ENCODE results near the gene LIPC.

Gene LIPC

DNA sequence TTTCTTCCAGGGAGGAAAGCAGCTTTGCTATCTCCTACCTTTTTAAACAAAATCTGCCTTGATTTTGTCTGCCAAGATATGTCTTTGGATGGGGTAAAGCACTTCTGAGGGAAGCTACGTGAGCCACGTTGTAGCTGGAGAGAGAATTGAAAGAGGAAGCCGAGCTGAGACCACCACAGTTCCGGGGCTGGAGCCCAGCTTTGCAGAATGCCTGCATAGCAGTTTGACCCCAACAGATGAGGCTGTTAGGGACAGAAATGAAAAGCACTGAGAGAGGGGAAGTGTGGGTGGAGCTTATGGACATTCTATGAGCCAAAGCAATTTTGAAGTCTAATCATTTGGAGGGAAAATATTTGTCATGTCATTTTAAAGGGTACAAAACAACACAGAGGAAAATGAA lies 45.4 kb downstream of the LIPC start:
- no peak for DNase-seq

DNA sequence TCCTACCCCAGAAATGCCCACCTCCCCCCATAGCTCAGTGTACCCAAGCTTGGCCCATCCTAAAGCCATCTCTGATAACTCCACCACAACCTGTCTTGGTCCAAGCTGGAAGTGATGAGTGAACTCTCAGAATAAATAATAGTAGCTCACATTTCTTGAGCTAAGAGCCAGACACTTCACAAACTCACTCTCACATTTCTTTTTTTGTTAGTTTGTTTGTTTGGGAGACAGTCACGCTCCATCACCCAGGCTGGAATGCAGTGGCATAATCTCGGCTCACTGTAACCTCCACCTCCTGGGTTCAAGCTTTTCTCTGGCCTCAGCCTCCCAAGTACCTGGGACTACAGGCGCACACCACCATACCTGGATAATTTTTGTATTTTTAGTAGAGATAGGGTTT lies 46.2 kb downstream of the LIPC start:
- no peak for DNase-seq

DNA sequence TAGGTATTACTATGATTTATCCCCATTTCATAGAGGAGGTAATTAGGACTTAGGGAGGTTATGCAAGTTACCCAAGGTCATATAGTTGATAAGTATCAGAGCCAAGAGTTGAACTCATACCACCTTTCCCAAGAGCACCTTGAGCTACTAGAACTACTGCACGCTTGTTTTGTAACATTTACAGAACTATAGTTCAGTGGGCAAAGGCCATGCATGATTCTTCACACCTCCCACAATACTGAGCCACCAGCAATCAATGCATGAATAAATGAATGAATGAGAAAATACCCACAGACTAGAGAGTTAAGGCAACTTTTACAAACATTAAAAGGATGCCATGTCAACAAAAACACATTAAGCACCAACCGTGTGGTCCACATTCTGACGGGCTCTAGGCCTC lies 46.8 kb downstream of the LIPC start:
- no peak for DNase-seq

- no peak for DNase-seq
These were observed 48.1 kb downstream of the LIPC start for GRCh38 chr15:58479941-58480340.

GRCh38 chr15:58483376-58483775 lies 51.6 kb downstream of the LIPC start:
- no peak for DNase-seq

DNA sequence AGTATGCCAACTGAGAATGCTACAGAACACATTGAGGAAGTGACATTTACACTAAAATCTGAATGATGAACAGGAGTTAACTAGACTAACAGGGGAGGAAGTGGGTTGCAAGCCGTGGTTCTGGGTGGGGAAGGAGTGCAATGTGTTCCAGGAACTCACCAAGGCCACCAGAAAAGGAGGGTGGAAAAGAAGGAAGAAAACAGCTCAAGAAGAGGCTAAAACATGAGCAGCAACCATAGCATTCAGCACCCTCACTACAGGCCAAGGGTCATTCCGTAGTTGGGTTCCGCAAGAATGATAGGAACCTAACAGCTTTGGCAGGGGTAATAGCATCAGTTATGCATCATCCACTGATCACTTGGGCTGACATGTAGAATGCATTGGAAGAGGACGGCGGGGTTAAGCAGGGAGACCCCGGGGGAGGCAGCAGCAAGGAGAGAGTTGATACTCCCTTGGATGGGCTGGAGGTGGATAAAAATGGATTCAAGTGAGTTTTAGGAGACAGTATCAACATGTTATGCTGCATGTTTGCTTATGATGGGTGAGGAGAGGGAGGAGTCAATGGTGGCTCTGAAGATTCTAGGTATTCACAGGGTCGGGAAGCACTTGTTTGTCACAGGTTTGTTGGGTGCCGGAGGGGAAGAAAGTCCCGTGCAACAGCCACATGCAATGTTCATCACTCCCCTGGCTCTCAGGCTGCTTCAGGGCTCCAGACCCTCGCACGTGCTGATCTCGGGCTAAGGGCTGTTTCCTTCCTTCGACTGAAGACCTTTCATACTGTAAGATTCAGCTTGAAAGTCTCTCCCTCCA lies 53.2 kb downstream of the LIPC start:
- no peak for DNase-seq

GRCh38 chr15:58486062-58486461 lies 54.3 kb downstream of the LIPC start:
- DNase-seq, result no peak

DNA sequence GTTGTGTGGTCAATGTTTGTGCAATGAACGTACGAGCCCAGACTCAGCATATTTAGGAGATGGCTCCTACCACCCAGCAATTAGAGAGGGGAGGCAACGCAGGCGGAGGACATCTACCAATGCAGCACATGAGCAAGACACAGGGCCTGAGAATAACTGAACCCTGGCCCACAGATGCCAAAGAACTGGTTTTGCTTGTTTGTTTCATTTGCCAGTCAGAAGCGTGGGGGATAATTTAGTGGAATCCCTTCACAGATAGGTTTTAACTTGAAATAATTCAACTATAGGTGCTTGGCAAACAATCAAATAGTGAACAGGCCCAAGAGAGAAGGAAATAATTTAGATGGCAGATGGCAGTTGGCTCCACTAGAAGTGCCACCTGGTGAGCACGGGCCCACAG lies 54.8 kb downstream of the LIPC start:
- DNase-seq, result no peak

DNA sequence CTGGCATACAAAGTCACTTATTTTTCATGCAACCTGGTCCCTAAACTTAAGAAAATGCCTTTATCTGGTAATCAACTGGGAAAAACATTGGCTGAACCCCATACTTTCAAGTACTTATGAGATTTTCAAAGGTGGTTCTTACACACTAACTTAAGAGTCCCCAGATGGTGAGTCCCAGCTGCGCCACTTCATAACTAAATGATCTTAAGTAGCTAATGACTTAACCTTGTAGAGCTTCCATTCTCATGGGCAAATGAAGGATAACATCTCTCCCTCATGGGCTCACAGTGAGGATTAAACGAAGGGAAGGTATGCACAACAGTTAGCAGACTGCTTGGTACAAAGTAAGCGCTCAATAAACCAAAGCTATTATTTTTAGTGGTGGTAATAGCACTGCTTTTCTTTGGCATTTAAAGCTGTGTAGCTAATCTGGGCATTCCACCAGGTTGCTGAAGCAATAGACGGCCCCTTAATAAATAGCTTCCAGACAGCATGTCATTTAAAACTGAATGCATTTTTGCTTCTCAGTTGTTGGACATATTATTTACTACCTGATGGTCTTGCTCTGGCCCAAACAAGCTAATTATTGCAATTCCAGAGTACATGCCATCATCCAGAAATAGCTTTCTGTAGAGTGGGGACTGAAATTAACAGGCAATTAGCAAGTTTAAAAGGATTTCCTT lies 55.4 kb downstream of the LIPC start:
- no peak for DNase-seq

- no peak for DNase-seq
These were observed 55.9 kb downstream of the LIPC start for GRCh38 chr15:58487724-58488120.

DNA sequence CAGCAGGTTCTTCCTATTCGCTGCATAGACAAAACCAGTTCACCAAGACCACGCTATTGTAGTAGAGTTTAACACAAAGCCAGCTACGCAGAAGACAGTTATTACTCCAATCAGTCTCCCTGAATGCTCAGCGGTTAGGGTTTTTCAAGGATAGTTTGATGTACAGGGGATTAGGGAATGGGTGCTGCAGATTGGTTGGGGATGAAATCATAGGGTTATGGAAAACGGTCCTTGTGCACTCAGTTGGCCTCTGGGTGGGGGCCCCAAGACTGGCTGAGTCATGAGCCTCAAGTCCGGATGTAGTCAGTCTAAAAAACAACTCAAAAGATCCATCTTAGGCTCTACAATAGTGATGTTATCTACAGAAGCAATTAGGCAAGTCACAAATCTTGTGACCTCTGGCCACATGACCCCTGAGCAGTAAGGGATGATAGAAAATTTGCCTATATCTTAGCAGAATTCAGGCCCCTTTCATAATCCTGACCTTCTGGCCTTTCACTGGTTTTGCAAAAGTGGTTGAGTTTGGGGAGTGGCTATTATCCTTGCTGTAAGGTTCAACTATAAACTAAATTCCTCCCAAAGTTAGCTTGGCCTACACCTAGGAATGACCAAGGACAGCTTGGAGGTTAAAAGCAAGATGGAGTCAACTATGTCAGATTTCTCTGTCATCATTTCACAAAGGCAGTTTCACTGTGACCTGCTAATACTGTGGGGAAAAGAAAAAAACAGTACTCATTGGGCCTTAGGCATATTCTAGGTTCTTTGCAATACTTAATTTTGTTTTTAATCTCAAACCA lies 57.7 kb downstream of the LIPC start:
- DNase-seq, result no peak

GRCh38 chr15:58490086-58490887 lies 58.5 kb downstream of the LIPC start:
- DNase-seq, result no peak

- no peak for DNase-seq
These were observed 59.2 kb downstream of the LIPC start for GRCh38 chr15:58490888-58491473.

GRCh38 chr15:58491499-58492202 lies 59.9 kb downstream of the LIPC start:
- DNase-seq, result no peak

- DNase-seq, result no peak
These were observed 61.0 kb downstream of the LIPC start for GRCh38 chr15:58492661-58493397.

GRCh38 chr15:58494567-58494966 lies 62.8 kb downstream of the LIPC start:
- no peak for DNase-seq

DNA sequence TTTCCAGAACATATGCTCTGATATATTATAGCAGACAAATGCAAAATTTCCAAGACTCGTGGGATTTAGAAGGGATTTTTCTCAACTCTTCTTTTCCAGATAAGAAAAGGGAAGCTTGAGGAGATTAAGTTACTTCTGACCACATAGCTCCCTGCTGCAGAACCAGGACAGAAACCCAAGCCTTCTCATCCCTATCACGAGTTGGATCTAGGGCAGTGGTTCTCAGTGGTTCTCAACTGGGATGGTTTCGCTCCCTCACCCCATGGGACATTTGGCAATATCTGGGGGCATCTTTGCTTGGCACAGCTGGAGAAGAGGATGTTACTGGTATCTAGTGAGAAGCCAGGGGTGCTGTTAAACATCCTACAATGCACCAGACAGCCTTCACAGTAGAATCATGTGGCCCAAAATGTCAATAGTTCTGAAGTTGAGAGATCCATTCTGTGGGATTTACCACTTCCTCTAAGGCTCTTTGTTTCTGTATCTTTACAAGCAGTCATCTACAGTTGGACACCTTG lies 64.2 kb downstream of the LIPC start:
- DNase-seq, result no peak

- no peak for DNase-seq
These were observed 65.4 kb downstream of the LIPC start for GRCh38 chr15:58497046-58497785.

DNA sequence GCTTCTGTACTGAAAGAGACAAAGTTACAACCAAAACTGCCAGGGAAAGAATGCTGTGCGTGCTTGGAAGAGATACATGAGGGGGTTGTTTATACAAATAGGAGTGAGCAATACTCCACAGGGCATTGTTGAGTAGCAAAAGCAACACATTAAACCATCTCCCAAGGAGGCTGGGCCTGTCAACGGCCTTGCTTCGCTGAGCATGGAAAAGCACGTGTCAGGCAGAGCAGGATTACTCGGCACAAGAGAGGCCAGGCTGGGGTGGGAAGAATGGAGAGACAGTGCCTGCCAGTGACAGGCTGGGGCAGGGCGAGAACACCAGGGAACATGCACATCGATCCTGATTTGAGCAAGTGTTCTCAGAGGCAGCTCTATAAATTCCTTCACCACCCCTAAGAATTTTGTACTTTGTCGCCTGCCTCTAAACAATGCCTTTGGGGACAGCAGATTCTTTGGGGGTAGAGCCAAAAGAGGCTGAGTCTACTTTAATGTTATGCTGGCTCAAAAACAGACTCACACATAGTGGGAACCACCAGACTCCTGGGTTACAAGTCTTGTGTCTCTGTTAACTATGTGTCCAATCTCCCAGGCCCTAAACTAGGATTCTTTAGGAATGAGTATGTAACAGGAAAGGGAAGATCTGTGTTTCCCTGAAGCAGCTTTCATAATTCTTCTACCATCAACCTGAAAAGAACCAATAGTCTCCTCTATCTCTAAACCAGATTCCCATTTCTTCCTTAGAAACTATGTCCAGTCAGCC lies 67.2 kb downstream of the LIPC start:
- no peak for DNase-seq
